ENCODE data around the gene SNRPN. TPM values are rescaled to one million over a fixed set of nuclear protein-coding genes. Genes with fewer than 3 reads are reported as not detected.
"Not testable (repeated sequence)": the region's sequence is repeated elsewhere in the genome, so short reads cannot be mapped to it uniquely, and the experiment has no call there.

SNRPN gene
- total RNA-seq: 10 to 100 TPM; 42.1 to 67.8 (median 48.3) TPM

DNA sequence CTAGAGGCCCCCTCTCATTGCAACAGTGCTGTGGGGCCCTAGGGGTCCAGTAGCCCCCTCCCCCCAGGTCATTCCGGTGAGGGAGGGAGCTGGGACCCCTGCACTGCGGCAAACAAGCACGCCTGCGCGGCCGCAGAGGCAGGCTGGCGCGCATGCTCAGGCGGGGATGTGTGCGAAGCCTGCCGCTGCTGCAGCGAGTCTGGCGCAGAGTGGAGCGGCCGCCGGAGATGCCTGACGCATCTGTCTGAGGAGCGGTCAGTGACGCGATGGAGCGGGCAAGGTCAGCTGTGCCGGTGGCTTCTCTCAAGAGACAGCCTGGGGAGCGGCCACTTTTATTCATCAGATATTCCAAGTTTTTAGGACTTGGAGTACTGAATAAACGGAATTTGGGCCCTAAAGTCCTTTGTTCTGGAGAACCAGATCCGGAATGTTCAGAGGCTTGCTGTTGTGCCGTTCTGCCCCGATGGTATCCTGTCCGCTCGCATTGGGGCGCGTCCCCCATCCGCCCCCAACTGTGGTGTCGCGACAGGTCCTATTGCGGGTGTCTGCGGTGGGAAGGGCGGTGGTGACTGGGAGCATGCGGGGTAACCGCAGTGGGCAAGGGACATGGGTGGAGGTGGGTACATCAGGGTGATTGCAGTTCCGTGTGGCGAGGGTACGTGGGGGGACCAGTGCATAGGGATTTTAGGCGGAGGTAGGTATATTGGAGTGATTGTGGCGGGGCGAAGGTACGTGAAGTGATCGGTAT is at the start of gene SNRPN, which contains the start of gene SNURF:
TSS of gene SNRPN (plus strand) at position 205 of the 748 bp plus-strand sequence. CDS start 19,467 bp downstream, outside the sequence.
TSS of gene SNURF (plus strand) at position 205 of the 748 bp plus-strand sequence. CDS start at position 267, 62 bp downstream.
- Histone ChIP-seq H3K4me1 (no peaks in the 10 kb centered on the region), H3K9me3 (no peaks in the 10 kb centered on the region), H3K36me3 (no peaks in the 10 kb centered on the region), H3K27me3 (peaks cover 4% of the 10 kb centered on the region), H3K27ac (peak within 1 kb of the TSS; percentile 87), H3K4me3 (peak within 1 kb of the TSS; percentile 61)
- peak; percentile 80 to 85 for DNase-seq (ENCODE audit: low spot score in 2 of 2)
- 57% methylated on average over 47 of the region's 47 CpGs for WGBS
- TF ChIP-seq POLR2AphosphoS5 (IDR thresholded peaks at IDR 0.05) (no peak), POLR2A (IDR thresholded peaks at IDR 0.05) (peak in 1 of 2 donors; percentile 36)

DNA sequence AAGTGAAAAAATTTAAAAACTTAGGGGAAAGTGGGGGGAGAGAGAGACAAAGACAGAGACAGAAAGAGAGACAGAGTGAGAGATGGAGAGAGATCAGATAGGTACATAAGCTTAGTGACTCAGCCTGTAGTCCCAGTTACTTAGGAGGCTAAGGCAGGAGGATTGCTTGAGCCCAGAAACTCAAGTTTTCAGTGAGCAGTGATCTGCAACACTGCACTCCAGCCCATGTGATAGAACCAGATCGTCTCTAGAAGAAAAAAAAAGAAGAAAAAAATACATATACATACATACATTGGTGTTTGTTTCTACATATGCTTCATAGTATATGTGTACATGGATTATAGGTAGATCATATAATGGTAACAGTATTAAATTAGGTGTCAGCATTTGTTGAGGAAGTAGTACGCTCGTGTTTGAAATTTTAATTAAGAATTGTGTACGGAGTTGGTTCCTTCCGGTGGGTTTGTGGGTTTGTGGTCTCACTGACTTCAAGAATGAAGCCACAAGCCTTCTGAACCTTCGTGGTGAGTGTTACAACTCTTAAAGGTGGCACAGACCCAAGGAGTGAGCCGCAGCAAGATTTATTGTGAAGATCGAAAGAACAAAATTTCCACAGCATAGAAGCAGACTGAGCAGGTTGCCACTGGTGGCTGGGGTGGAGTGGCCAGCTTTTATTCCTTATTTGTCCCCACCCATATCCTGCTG is 38.3 kb upstream of the SNRPN start:
- no peak for TF ChIP-seq POLR2AphosphoS5 (IDR thresholded peaks at IDR 0.05)
- TF ChIP-seq EP300 (IDR thresholded peaks at IDR 0.05): no peak
- no peak for TF ChIP-seq POLR2A (IDR thresholded peaks at IDR 0.05)
- Histone ChIP-seq H3K36me3 (no peaks in the 10 kb centered on the region), H3K27me3 (no peaks in the 10 kb centered on the region), H3K4me3 (no peak overlapping the region), H3K4me1 (no peaks in the 10 kb centered on the region), H3K27ac (no peak overlapping the region), H3K9me3 (peaks cover 12% of the 10 kb centered on the region)
- no peak for DNase-seq (ENCODE audit: low spot score in 2 of 2)
- WGBS: 74% methylated on average over 8 of the region's 8 CpGs

DNA sequence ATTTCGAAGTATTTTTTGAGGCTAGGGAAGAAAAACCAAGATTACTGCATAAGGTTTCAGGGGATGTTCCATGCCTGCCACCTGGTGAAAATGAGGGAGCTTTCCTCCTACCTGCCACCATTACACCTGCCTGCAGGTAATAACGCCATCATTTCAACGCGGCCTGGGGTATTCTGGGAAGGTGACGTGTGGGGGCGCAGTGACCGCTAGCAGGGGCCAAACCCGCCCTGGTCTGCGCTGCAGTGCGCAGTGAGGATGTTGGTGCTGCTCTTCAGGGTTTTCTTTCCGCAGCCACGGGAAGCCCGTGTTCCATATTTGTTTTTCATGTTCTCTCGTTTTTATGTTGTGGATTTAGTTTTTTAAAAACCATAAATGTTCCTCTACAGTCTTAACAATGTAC is 37.4 kb upstream of the SNRPN start:
- Histone ChIP-seq H3K27ac (no peak overlapping the region), H3K4me1 (no peaks in the 10 kb centered on the region), H3K9me3 (peaks cover 5% of the 10 kb centered on the region), H3K27me3 (no peaks in the 10 kb centered on the region), H3K4me3 (no peak overlapping the region), H3K36me3 (no peaks in the 10 kb centered on the region)
- 91% methylated on average over 14 of the region's 14 CpGs for WGBS
- no peak for TF ChIP-seq POLR2A (IDR thresholded peaks at IDR 0.05)
- TF ChIP-seq, protein P1, sequence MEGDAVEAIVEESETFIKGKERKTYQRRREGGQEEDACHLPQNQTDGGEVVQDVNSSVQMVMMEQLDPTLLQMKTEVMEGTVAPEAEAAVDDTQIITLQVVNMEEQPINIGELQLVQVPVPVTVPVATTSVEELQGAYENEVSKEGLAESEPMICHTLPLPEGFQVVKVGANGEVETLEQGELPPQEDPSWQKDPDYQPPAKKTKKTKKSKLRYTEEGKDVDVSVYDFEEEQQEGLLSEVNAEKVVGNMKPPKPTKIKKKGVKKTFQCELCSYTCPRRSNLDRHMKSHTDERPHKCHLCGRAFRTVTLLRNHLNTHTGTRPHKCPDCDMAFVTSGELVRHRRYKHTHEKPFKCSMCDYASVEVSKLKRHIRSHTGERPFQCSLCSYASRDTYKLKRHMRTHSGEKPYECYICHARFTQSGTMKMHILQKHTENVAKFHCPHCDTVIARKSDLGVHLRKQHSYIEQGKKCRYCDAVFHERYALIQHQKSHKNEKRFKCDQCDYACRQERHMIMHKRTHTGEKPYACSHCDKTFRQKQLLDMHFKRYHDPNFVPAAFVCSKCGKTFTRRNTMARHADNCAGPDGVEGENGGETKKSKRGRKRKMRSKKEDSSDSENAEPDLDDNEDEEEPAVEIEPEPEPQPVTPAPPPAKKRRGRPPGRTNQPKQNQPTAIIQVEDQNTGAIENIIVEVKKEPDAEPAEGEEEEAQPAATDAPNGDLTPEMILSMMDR (IDR thresholded peaks at IDR 0.05): no peak
- TF ChIP-seq EP300 (IDR thresholded peaks at IDR 0.05): no peak
- TF ChIP-seq POLR2AphosphoS5 (IDR thresholded peaks at IDR 0.05): no peak
- DNase-seq (ENCODE audit: low spot score in 2 of 2): no peak

DNA sequence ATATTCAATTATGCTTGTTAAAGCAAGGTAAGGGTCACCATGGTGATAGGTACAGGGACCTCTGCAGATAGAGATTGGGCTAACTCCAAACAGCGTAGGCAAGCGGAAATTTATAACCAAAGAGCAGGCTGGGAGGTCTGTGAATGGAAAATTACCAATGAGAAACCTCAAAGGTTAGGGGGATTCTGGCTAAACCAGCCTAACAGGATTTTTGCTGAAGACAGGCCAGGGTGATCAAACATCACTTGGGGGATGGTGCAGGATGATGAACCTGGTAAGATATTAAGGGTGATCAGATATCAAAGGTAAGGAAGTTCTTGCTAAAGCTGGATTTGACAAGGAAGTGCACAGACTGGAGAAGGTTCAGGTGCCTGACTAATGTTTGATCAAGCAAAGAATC is 35.3 kb upstream of the SNRPN start:
- no peak for TF ChIP-seq POLR2A (IDR thresholded peaks at IDR 0.05)
- no peak for TF ChIP-seq EP300 (IDR thresholded peaks at IDR 0.05)
- TF ChIP-seq, protein P1 (IDR thresholded peaks at IDR 0.05): no peak
- TF ChIP-seq POLR2AphosphoS5 (IDR thresholded peaks at IDR 0.05): no peak
- no peak overlapping the region for H3K27ac ChIP-seq
- no peaks in the 10 kb centered on the region for H3K27me3 ChIP-seq
- H3K4me3 ChIP-seq: no peak overlapping the region
- H3K36me3 ChIP-seq: no peaks in the 10 kb centered on the region
- H3K9me3 ChIP-seq: peaks cover 5% of the 10 kb centered on the region
- no peaks in the 10 kb centered on the region for H3K4me1 ChIP-seq
- WGBS: 63% methylated on average over 2 of the region's 2 CpGs
- DNase-seq (ENCODE audit: low spot score in 2 of 2): no peak

DNA sequence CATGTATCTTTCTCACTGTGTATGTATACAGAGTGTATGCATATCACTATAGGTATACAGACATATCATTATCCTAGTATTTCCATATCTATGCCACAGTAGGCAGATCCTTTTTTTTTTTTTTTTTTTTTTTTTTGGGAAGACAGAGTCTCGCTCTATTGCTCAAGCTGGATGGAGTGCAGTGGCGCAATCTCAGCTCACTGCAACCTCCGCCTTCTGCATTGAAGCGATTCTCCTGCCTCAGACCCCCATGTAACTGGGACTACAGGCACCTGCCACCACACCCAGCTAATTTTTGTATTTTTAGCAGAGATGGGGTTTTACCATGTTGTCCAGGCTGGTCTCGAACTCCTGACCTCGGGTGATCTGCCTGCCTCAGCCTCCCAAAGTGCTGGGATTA is 32.0 kb upstream of the SNRPN start:
- not testable (repeated sequence) for H3K27ac ChIP-seq; H3K36me3 ChIP-seq; DNase-seq (ENCODE audit: low spot score in 2 of 2); H3K9me3 ChIP-seq; H3K4me1 ChIP-seq; H3K4me3 ChIP-seq; H3K27me3 ChIP-seq
- 94% methylated on average over 6 of the region's 6 CpGs for WGBS

DNA sequence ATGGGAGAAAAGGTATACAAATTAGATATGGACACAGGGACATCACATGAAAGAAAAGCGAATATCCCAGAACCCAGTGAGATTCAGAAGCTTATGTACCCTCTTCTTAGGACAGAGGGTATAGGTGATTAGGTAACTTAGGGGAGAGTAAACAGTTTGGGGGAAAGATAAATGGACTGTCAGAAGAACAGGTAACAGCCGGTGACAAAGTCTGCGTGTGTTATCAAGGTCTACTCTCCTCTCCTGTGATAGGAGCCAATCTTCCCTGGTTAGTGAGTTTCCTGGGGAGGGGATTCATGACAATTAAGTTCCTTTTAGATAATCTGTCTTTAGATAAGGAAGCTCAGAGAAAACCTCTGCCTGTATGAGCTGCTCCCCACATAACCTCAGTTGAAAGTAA is 30.6 kb upstream of the SNRPN start:
- no peak for DNase-seq (ENCODE audit: low spot score in 2 of 2)
- Histone ChIP-seq H3K36me3 (no peaks in the 10 kb centered on the region), H3K9me3 (peaks cover 5% of the 10 kb centered on the region), H3K27ac (no peak overlapping the region), H3K4me3 (no peak overlapping the region), H3K4me1 (no peaks in the 10 kb centered on the region), H3K27me3 (no peaks in the 10 kb centered on the region)
- 79% methylated on average over 3 of the region's 3 CpGs for WGBS
- TF ChIP-seq, protein P1 (IDR thresholded peaks at IDR 0.05): no peak
- TF ChIP-seq EP300 (IDR thresholded peaks at IDR 0.05): no peak
- TF ChIP-seq POLR2AphosphoS5 (IDR thresholded peaks at IDR 0.05): no peak
- no peak for TF ChIP-seq POLR2A (IDR thresholded peaks at IDR 0.05)
